PC-9 (cell line): ENCODE data around the gene CNNM3. TPM values are rescaled to one million over a fixed set of nuclear protein-coding genes. Genes with fewer than 3 reads are reported as not detected.

Experiments used
- BruUV-seq: library from RNA; stranded (reverse); fragments of 400-500 nt; replicated peaks from 2 replicates; lab custom pipeline; 2021; lab: Mats Ljungman, UMichigan
- CTCF ChIA-PET: fragments of 300-600 bp; sonication (Branson Sonifier 250); formaldehyde crosslinking; loops from one replicate; lab custom pipeline; 2022; ENCODE audit warnings: antibody characterized with exemption; lab: Charles Lee
- POLR2A ChIA-PET: fragments of 300-600 bp; sonication (Branson Sonifier 250); formaldehyde crosslinking; loops from one replicate; lab custom pipeline; 2022; ENCODE audit warnings: antibody characterized with exemption; ENCODE audit not compliant: unreplicated experiment; lab: Charles Lee
- DNase-seq, 2 experiments: peaks; one replicate each; pipeline versions ENCODE4 v3.0.0 to v3.0.0-alpha.2; 2015 to 2022; ENCODE audit warnings: mixed read lengths in 1 of 2
- H2AFZ ChIP-seq: fragments of 200-600 bp; sonication (generic); 2 replicates; pipeline ENCODE4 v1.8.1; 2017; ENCODE audit warnings: antibody characterized with exemption
- H3F3A ChIP-seq: fragments of 200-600 bp; sonication (generic); 2 replicates; pipeline ENCODE4 v1.8.1; 2017; ENCODE audit warnings: antibody characterized with exemption, mild to moderate bottlenecking, low read depth; ENCODE audit not compliant: insufficient read depth
- H3K27ac ChIP-seq: fragments of 200-600 bp; sonication (generic); 2 replicates; pipeline ENCODE4 v1.6.1; 2016; ENCODE audit warnings: mixed run types
- H3K27me3 ChIP-seq: fragments of 200-600 bp; sonication (generic); 2 replicates; pipeline ENCODE4 v1.6.1; 2016; ENCODE audit warnings: low read depth, mixed run types; ENCODE audit not compliant: insufficient read depth
- H3K36me3 ChIP-seq: fragments of 200-600 bp; sonication (generic); 2 replicates; pipeline ENCODE4 v1.6.1; 2016; ENCODE audit warnings: low read depth, mixed run types
- H3K4me1 ChIP-seq: fragments of 200-600 bp; sonication (generic); replicated peaks from 2 replicates; pipeline ENCODE4 v1.6.1; 2016; ENCODE audit warnings: mixed run types; ENCODE audit not compliant: insufficient read depth
- H3K4me2 ChIP-seq: fragments of 200-600 bp; sonication (generic); 2 replicates; pipeline ENCODE4 v1.6.1; 2017; ENCODE audit warnings: mixed run types
- H3K4me3 ChIP-seq: fragments of 200-600 bp; sonication (generic); 2 replicates; pipeline ENCODE4 v1.6.1; 2016; ENCODE audit warnings: mixed run types
- H3K79me2 ChIP-seq: fragments of 200-600 bp; sonication (generic); 2 replicates; pipeline ENCODE4 v1.6.1; 2017; ENCODE audit warnings: low read depth, mixed run types
- H3K9me2 ChIP-seq: fragments of 200-600 bp; sonication (generic); 2 replicates; pipeline ENCODE4 v1.8.1; 2017; ENCODE audit warnings: mild to moderate bottlenecking; ENCODE audit not compliant: insufficient read depth
- H3K9me3 ChIP-seq: fragments of 200-600 bp; sonication (generic); 2 replicates; pipeline ENCODE4 v1.8.1; 2016; ENCODE audit warnings: low read depth; ENCODE audit not compliant: insufficient read depth
- H4K20me1 ChIP-seq: fragments of 200-600 bp; sonication (generic); 2 replicates; pipeline ENCODE4 v1.8.1; 2017; ENCODE audit not compliant: insufficient read depth
- EZH2 ChIP-seq: fragments of 200-600 bp; sonication (generic); IDR thresholded peaks from 2 replicates; pipeline ENCODE4 v1.8.0; 2017; ENCODE audit warnings: antibody characterized with exemption, low read depth
- intact Hi-C: fragments of 100-400 bp; cut with micrococcal nuclease; formaldehyde crosslinking; loops from one replicate; pipeline ENCODE4 v1.10.0; 2022; ENCODE audit not compliant: unreplicated experiment
- total RNA-seq: library from RNA; stranded (reverse); gene quantifications from 2 replicates; pipeline ENCODE4 v1.2.3, GENCODE V29; 2021
- TF ChIP-seq, protein P1 (sequence below): fragments of 200-600 bp; sonication (generic); conservative IDR thresholded peaks from 2 replicates; pipeline ENCODE4 v1.6.1; 2017; ENCODE audit warnings: mixed run types, antibody characterized with exemption, mild to moderate bottlenecking, moderate library complexity

CNNM3 gene
- total RNA-seq, 1 experiment from 2014 or later = 28.7 TPM

GRCh38 chr2:96807127-96807471 lies 9.0 kb upstream of the CNNM3 start:
- ChIA-PET POLR2A (interaction anchor here (0.6 kb wide), 1 partner anchor 39 kb away, joined by 7 read pairs; no protein-coding TSS in a partner anchor), CTCF (no interaction called here)
- Histone ChIP-seq H2AFZ (no peak overlapping the region), H3K4me3 (no peak overlapping the region), H3K4me2 (no peak overlapping the region), H4K20me1 (no peaks in the 10 kb centered on the region), H3K27ac (no peak overlapping the region), H3K9me2 (no peaks in the 10 kb centered on the region), H3K36me3 (no peaks in the 10 kb centered on the region), H3K27me3 (no peaks in the 10 kb centered on the region), H3K79me2 (no peaks in the 10 kb centered on the region), H3F3A (peaks cover 9% of the 10 kb centered on the region; the same call in 1 of the 2 replicates), H3K4me1 (no peaks in the 10 kb centered on the region), H3K9me3 (no peaks in the 10 kb centered on the region)
- TF ChIP-seq, protein P1, sequence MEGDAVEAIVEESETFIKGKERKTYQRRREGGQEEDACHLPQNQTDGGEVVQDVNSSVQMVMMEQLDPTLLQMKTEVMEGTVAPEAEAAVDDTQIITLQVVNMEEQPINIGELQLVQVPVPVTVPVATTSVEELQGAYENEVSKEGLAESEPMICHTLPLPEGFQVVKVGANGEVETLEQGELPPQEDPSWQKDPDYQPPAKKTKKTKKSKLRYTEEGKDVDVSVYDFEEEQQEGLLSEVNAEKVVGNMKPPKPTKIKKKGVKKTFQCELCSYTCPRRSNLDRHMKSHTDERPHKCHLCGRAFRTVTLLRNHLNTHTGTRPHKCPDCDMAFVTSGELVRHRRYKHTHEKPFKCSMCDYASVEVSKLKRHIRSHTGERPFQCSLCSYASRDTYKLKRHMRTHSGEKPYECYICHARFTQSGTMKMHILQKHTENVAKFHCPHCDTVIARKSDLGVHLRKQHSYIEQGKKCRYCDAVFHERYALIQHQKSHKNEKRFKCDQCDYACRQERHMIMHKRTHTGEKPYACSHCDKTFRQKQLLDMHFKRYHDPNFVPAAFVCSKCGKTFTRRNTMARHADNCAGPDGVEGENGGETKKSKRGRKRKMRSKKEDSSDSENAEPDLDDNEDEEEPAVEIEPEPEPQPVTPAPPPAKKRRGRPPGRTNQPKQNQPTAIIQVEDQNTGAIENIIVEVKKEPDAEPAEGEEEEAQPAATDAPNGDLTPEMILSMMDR = no peak
- no peak for TF ChIP-seq EZH2
- no peak for DNase-seq
- intact Hi-C loops = no loop called here
- no TSS peak for BruUV-seq

DNA sequence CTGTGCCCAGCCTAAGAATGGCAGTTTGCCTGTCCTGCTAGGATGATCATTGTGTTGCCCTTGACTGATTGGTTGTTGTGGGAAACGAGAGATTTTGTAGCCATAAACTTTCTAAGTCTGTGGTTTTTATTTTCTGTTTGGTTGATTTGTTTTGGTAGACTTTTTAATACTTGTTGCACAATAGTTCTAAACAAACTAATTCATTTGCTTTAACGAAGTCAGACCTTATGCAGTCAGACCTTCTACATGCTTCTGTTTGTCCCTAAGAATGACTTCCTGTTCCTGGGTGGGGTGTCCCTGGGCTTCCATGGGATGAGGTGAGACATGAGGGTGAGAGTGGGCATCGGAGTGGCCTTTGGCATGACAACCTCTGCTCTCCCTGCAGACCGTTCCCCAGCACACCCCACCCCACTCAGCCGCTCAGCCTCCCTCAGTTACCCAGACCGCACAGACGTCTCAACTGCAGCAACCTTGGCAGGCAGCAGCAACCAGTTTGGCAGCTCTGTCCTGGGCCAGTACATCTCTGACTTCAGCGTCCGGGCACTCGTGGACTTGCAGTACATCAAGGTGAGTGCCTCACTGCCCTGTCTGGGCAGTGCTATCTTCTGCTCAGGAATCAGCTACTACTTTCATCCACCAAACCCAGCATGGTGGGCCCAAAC lies 7.8 kb upstream of the CNNM3 start:
- Histone ChIP-seq H3K9me2 (no peaks in the 10 kb centered on the region), H2AFZ (no peak overlapping the region), H3K27ac (no peak overlapping the region), H4K20me1 (no peaks in the 10 kb centered on the region), H3F3A (peaks cover 3% of the 10 kb centered on the region), H3K36me3 (no peaks in the 10 kb centered on the region), H3K79me2 (no peaks in the 10 kb centered on the region), H3K4me3 (no peak overlapping the region), H3K9me3 (no peaks in the 10 kb centered on the region), H3K27me3 (no peaks in the 10 kb centered on the region), H3K4me2 (no peak overlapping the region), H3K4me1 (no peaks in the 10 kb centered on the region)
- ChIA-PET POLR2A (no interaction called here), CTCF (no interaction called here)
- no TSS peak for BruUV-seq
- DNase-seq = no peak
- no peak for TF ChIP-seq EZH2
- TF ChIP-seq, protein P1 = no peak
- intact Hi-C loops = no loop called here

- no peak overlapping the region for H2AFZ ChIP-seq
- no peaks in the 10 kb centered on the region for H3K27me3 ChIP-seq
- POLR2A ChIA-PET = no interaction called here
- no peaks in the 10 kb centered on the region for H3K9me2 ChIP-seq
- H3K36me3 ChIP-seq = no peaks in the 10 kb centered on the region
- peaks cover 3% of the 10 kb centered on the region for H3F3A ChIP-seq
- no peaks in the 10 kb centered on the region for H3K79me2 ChIP-seq
- no peak overlapping the region for H3K4me3 ChIP-seq
- TF ChIP-seq, protein P1 = no peak
- no peak for TF ChIP-seq EZH2
- no peaks in the 10 kb centered on the region for H3K9me3 ChIP-seq
- intact Hi-C loops = no loop called here
- H3K4me1 ChIP-seq = no peaks in the 10 kb centered on the region
- BruUV-seq = no TSS peak
- CTCF ChIA-PET = no interaction called here
- H3K4me2 ChIP-seq = no peak overlapping the region
- H4K20me1 ChIP-seq = no peaks in the 10 kb centered on the region
- no peak for DNase-seq
- H3K27ac ChIP-seq = no peak overlapping the region
Observed at GRCh38 chr2:96809216-96809882, 6.7 kb upstream of the CNNM3 start.
